Epithelial cell of prostate (primary cell): ENCODE results near the gene RFX8.
"Not testable (repeated sequence)": the region's sequence is repeated elsewhere in the genome, so short reads cannot be mapped to it uniquely, and the experiment has no call there.

ENCODE experiments used
- DNase-seq: peaks from one replicate; pipeline ENCODE4 v3.0.0-alpha.2; 2011; ENCODE audit warnings: low read depth, low spot score
- H3K27ac ChIP-seq: fragments of 450-650 bp; 2 replicates; pipeline ENCODE4 v1.5.1; 2017; ENCODE audit warnings: mild to moderate bottlenecking

The RFX8 gene

DNA sequence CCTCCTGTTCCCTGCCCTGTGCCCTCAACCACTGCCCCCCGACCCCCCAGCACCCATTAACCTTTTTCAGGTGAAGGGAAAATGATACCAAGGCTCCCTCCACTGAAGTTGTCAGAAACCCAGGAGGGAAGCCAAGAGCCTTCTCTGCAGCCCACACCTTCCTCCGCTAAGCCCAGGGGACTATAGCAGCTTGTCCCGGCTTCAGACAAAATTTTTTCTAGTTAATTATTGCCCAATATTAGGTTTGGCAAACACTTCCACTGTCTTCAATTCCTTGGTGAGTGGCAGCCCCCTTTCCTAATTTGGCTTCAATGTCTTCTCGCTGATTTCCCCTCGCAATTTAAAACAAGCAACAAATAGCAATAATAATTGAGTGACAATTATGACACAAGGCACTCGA lies 23.9 kb downstream of the RFX8 start:
- DNase-seq = no peak
- H3K27ac ChIP-seq = no peak overlapping the region

DNA sequence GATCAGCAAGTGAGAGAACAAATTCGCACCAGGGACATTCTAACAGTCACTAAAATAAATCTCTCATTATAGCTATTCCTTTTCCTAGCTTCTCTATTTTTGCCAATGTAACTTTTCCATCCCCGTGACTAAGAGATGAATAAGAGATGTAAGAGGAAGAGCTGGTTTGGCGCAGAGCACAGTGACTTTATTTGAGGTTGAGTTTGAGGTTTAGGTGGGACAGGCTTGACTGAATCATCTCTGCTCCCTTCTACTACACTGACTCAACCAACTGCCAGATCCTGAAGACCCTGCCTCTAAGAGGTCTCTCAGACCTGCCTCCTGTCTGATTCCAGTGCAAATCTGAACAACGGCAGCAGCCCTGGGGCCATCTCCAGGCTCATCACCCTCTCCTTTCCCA lies 28.0 kb downstream of the RFX8 start:
- DNase-seq = peak; percentile 56
- no peak overlapping the region for H3K27ac ChIP-seq

DNA sequence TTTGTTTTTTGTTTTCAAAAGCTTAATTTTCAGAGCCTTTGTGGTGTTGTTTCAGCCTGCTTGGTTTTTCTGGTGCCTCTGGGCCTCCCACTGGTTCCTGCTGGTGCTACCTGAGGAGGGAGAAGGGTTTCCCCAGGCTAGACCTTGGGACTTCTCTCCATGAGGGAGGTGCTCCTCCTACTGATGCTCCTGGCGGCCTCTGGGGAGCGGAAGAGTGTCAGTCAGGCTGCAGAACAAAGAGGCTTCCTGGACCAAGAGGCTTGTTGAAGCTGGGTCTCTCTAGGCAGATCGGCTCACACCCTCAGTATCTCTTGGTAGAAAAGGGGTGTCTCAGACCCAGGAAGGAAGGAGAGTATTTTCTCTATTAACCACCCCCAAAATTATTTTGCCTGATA lies 32.2 kb downstream of the RFX8 start:
- no peak overlapping the region for H3K27ac ChIP-seq
- no peak for DNase-seq

DNA sequence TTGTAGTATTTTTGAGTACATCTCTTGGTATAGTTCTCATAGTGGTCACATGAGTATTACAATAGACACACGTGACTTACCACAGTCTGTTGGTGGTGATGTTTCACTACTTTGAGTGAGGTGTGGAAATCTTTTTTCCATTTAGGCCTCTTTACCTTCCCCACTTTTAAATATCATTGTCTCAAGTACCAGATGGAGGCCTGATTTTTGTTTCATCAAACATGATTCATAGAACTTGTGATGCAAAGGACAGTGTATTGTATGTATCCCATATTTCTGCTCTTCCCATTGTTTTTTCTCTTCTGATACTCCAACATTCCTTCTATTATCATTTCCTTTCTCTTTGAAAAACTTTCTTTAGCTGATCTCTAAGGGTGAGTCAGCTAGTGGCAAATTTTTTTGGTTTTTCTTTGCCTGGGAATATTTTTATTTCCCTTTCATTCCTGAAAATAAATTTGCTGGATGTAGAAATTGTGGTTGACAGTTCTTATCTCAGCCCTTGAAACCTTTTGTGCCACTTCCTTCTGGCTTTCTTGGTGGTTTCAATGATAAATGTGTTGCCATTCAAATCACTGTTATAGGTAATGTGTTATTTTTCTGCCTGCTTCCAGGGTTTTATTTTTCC lies 32.8 kb downstream of the RFX8 start:
- DNase-seq = no peak
- H3K27ac ChIP-seq = no peak overlapping the region

- no peak overlapping the region for H3K27ac ChIP-seq
- no peak for DNase-seq
These were observed 34.7 kb downstream of the RFX8 start for GRCh38 chr2:101440127-101440738.

DNA sequence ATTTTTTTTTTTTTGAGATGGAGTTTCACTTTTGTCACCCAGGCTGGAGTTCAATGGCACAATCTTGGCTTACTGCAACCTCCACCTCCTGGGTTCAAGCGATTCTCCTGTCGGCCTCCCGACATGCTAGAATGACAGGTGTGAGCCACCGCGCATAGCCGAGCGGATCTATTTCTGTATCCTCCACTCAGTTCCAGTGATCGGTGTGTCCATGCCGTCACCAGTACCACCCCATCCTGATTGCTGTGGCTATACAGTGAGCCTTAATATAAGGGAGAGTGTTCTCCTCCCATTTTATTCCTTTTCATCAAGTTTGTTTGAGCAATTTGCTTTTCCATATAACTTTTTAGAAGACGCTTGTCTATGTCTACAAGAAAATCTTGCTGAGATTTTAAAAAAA lies 35.2 kb downstream of the RFX8 start:
- no peak overlapping the region for H3K27ac ChIP-seq
- no peak for DNase-seq

DNA sequence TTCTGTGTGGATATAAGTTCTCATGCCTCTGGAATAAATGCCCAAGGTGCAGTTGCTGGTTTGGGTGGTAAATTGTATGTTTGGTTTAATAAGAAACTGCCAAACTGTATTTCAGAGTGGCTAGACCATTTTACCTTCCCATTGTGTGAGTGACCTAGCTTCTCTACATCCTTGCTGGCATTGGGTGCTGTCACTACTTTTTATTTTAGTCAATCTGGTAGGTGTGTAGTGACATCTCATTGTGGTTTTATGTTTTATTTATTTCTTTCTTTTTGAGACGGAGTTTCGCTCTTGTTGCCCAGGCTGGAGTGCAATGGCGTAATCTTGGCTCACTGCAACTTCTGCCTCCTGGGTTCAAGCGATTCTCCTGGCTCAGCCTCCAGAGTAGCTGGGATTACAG lies 36.4 kb downstream of the RFX8 start:
- DNase-seq, H3K27ac ChIP-seq: not testable (repeated sequence)

DNA sequence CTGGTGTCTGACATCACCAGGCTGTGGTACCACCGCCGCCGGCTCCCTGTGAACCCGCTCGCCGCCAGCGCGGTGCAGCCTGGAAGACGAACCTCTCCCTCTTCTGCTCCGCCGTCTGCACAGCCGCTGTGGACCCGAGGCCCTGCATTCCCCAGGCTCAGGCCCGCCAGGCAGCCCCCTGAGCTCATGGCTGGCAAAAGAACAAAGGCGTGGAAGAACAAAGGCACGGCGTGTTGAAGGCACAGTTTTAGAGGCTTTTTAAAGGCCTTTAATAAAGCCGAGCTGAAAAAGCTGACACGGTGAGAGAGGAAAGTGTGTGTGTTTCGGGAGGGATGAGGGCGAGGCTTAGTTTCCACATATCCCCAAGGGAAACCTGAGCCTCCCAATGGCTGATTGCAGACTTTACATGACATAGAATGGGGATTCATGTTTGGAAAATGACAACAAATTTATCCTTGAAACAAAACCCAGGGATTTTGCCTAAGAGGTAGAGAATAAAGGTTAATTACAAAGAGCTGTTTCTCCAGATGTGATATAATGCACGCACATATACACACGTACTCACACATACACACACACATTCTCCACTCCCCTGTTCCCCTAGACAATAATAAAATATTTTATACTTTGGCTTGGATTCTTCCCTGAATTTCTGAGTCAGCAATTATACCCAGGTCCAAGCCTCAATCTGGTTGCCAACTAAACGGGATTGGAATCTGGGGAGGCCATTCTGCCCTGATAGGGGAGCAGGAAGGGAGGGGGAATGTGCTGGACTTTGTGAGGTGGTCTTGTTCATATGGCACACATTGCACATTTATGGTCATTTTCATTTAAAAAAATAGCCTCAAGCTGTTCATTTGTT lies 39.7 kb downstream of the RFX8 start:
- H3K27ac ChIP-seq = no peak overlapping the region
- DNase-seq = no peak

DNA sequence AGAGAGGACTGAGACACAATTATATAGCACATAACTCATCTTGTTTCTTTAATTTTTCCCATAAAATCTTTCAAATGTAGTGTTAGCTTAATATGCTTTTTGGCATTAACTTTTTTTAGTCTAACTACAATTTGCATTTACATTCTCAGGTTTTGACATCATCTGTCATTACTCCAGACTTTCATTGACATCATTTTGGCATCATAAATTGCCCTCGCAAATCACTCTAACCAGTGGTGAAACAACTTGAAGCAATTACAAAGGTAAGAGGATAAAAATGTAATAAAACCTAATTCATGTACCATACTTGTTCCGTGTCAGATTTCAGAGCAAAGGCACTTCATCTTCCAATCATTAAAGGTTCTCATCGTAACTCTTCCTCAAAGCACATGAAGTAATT lies 41.4 kb downstream of the RFX8 start:
- no peak for DNase-seq
- H3K27ac ChIP-seq = no peak overlapping the region

DNA sequence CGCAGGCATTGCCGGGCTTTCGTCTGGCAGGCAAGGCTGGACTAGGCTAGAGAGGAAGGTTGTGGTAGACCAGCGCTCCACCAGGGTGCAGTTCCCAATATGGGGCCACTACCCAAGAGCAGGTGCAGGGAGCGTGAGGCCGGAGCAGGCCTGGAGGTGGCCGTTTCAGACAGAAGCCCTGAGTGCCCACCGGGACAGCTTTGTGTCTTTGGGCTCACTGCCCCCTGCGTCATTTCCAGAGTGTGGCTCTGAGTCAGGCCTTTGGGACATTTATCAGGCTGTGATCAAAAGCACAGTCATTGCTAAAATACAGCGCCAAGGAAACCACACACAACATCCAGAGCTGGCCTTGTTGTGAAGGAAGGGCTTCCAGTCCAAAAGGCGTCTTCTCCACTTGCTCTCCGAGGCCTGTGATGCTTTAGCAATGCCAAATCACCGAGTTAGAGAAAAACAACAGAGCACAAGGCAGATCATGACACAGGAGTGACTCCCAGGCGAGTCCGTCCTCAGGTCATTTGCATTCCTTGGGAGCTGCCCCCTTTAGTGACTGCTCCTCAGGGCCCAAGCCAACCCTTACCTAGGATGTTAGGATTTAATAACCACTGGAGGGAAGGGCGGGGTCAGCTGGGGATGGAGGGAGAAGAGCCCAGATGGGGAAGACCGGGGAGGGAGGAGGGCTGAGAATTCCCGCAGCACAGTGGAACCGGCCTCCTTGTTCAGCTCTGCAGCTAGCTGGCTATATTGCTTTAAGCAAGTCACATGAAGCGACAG lies 42.3 kb downstream of the RFX8 start:
- H3K27ac ChIP-seq = no peak overlapping the region
- no peak for DNase-seq

GRCh38 chr2:101431486-101431885 lies 43.4 kb downstream of the RFX8 start:
- no peak for DNase-seq
- no peak overlapping the region for H3K27ac ChIP-seq

DNA sequence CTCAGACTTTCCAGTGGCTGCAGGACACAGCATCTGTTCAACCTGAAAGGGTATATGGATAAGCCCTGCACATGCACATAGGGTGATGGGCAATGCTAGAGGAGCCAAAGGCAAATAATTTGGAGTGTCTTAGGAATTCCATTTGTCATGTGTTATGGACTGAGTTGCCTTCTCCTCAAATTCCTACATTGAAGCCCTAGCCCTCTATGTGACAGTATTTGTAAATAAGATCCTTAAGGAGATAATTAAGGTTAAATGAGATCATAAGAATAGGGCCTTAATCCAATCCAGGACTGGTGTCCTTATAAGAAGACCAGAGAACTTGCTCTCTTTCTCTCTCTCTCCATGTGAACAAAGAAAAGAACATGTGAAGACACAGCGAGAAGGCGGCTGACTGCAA lies 44.8 kb downstream of the RFX8 start:
- no peak for DNase-seq
- H3K27ac ChIP-seq = no peak overlapping the region

DNA sequence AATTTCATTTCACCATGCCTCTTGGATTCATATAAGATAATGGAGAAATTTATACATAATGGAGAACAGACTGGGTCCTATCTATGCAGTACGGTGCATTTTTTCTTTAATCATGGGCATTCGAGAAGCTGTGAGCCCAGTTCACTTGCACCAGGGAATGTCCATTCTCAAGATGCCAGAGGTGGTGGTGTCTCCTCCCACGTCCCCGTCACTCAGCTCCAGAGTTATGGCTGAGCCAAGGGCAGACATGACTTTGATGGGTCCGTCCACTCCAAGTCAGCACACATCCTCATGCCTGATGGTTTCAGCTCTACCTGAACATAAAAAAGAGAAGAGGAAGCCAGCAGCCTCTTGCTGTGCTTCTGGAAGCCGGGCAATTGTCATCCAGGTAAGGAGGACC lies 45.5 kb downstream of the RFX8 start:
- H3K27ac ChIP-seq = no peak overlapping the region
- DNase-seq = no peak

DNA sequence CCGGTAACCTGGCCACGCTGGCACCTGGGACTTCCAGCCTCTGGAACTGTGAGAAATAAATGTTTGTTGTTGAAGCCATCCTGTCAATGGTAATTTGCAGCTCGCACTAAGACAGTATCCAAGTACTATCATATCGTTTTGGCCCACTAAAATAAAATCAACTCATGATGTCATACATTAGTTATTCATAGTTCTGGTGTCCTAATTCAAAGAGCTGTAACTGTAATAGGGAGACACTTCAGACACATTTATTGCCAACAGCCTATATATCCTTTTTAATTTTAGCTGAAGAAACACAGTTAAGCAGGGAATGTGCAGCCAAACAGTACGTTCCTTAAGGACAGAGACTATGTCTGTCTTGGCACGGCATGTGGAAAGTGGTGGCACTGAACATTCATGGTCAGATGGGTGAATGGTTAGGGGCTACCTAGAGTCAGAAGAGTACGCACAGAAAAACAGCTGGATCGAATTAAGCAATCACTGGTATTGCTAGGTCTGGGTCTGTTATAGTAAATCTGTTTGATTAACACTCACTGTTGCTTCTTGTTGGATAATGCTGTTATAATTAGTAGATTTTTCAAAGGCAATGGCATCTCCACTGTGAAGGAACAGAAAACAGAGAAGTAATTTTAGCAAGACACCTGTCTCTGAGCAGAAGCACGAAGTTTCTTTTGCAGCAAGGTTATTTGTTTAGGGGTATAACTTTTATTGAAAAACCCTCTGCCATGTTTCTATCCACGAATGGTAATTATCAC lies 46.3 kb downstream of the RFX8 start:
- H3K27ac ChIP-seq = no peak overlapping the region
- DNase-seq = no peak

DNA sequence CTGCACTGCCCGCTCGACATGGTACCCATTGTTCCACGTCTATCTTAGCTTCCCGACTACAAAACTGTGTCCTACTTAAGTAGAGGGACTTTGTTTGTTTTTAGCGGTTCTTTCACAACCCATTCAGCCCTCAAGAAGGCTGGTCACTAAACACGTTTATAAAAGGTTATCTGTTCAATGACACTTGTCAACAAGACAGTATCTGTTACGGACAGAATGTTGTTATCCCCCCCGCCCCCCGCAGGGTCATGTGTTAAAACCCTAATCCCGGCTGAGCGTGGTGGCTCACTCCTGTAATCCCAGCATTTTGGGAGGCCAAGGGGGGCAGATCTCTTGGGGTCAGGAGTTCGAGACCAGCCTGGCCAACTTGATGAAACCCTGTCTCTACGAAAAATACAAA lies 47.2 kb downstream of the RFX8 start:
- no peak overlapping the region for H3K27ac ChIP-seq
- no peak for DNase-seq

DNA sequence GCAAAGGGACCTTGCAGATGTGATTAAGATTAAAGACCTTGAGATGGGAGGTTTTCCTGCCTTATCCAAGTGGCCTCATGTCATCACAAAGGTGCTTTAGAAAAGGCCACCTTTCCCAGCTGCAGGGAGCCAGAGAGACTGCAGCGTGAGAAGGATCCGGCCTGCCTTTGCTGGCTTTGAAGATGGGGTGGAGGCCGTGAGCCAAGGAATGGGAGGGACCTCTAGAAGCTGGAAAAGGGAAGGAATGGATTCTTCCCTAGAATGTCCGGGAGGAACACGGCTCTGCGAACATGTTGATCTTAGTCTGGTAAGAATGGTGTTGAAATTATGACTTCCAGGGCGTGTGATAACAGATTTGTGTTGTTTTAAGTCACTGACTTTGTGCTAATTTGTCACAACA lies 47.7 kb downstream of the RFX8 start:
- DNase-seq = no peak
- no peak overlapping the region for H3K27ac ChIP-seq

GRCh38 chr2:101426822-101427221 lies 48.1 kb downstream of the RFX8 start:
- no peak overlapping the region for H3K27ac ChIP-seq
- DNase-seq = no peak

- no peak overlapping the region for H3K27ac ChIP-seq
These were observed 54.3 kb downstream of the RFX8 start for GRCh38 chr2:101420623-101421022.

GRCh38 chr2:101419096-101419663 lies 55.7 kb downstream of the RFX8 start:
- H3K27ac ChIP-seq = no peak overlapping the region
- no peak for DNase-seq

More at GRCh38 chr2:101420623-101421022, 54.3 kb downstream of the RFX8 start:
- DNase-seq = no peak
